Mesodermal cell (in vitro differentiated cells): ENCODE data around the gene DDHD1.
"Not testable (repeated sequence)": the region's sequence is repeated elsewhere in the genome, so short reads cannot be mapped to it uniquely, and the experiment has no call there.

ENCODE experiments used
- H3K27ac ChIP-seq: 2 replicates; pipeline ENCODE4 v1.7.0; 2013; ENCODE audit warnings: mild to moderate bottlenecking, low read depth, low read length, moderate library complexity; ENCODE audit not compliant: severe bottlenecking
- H3K36me3 ChIP-seq: 2 replicates; pipeline ENCODE4 v1.7.1; 2013; ENCODE audit warnings: mild to moderate bottlenecking, low read length, moderate library complexity; ENCODE audit not compliant: control insufficient read depth, insufficient read depth
- H3K4me1 ChIP-seq: one replicate; pipeline ENCODE4 v1.7.1; 2013; ENCODE audit warnings: mild to moderate bottlenecking, low read length; ENCODE audit not compliant: insufficient read depth, control insufficient read depth, poor library complexity, severe bottlenecking
- H3K4me3 ChIP-seq: 2 replicates; pipeline ENCODE4 v1.7.0; 2013; ENCODE audit warnings: low read length, control low read depth, mild to moderate bottlenecking; ENCODE audit not compliant: insufficient read depth, poor library complexity, severe bottlenecking; ENCODE audit errors: extremely low read depth
- H3K9me3 ChIP-seq: 2 replicates; pipeline ENCODE4 v1.7.1; 2013; ENCODE audit warnings: mild to moderate bottlenecking, low read length, moderate library complexity; ENCODE audit not compliant: control insufficient read depth
- WGBS, 2 experiments: methylation state at CpG; one replicate each; pipeline ENCODE4 v1.1.5; 2013; ENCODE audit warnings: missing lambda C conversion rate in 2 of 2; ENCODE audit not compliant: insufficient coverage in 2 of 2; 5-methylcytosine and 5-hydroxymethylcytosine counted together

The DDHD1 gene

GRCh38 chr14:53127832-53128231 is 25.3 kb downstream of the DDHD1 start:
- no peak overlapping the region for H3K4me3 ChIP-seq
- H3K9me3 ChIP-seq: no peaks in the 10 kb centered on the region
- no peaks in the 10 kb centered on the region for H3K4me1 ChIP-seq
- no peak overlapping the region for H3K27ac ChIP-seq
- WGBS, 2 experiments: 92 to 95% methylated on average over 3 to 7 of the region's 7 CpGs
- H3K36me3 ChIP-seq: no peaks in the 10 kb centered on the region

- Histone ChIP-seq H3K36me3 (no peaks in the 10 kb centered on the region), H3K27ac (no peak overlapping the region), H3K4me1 (no peaks in the 10 kb centered on the region), H3K4me3 (no peak overlapping the region), H3K9me3 (no peaks in the 10 kb centered on the region)
- WGBS, 2 experiments: 80% methylated on average over 1 of the region's 1 CpG; no CpG with 5 or more reads in 1 of the 2 experiments
Observed at GRCh38 chr14:53127151-53127550, 26.0 kb downstream of the DDHD1 start.

GRCh38 chr14:53126731-53127130 is 26.4 kb downstream of the DDHD1 start:
- Histone ChIP-seq H3K4me1 (no peaks in the 10 kb centered on the region), H3K9me3 (no peaks in the 10 kb centered on the region), H3K27ac (no peak overlapping the region), H3K36me3 (no peaks in the 10 kb centered on the region), H3K4me3 (no peak overlapping the region)
- 100% methylated on average over 2 of the region's 6 CpGs; no CpG with 5 or more reads in 1 of the 2 experiments for WGBS, 2 experiments

GRCh38 chr14:53124786-53125185 is 28.3 kb downstream of the DDHD1 start:
- Histone ChIP-seq H3K36me3 (no peaks in the 10 kb centered on the region), H3K4me1 (no peaks in the 10 kb centered on the region), H3K9me3 (peaks cover 5% of the 10 kb centered on the region), H3K4me3 (no peak overlapping the region), H3K27ac (no peak overlapping the region)
- WGBS, 2 experiments: 100% methylated on average over 1 of the region's 3 CpGs; no CpG with 5 or more reads in 1 of the 2 experiments

- not testable (repeated sequence) for H3K9me3 ChIP-seq, H3K4me1 ChIP-seq, H3K27ac ChIP-seq, H3K4me3 ChIP-seq, H3K36me3 ChIP-seq
- WGBS, 2 experiments: 100% methylated on average over 1 of the region's 2 CpGs
Observed at GRCh38 chr14:53121419-53121818, 31.7 kb downstream of the DDHD1 start.

- not testable (repeated sequence) for H3K36me3 ChIP-seq, H3K4me1 ChIP-seq, H3K4me3 ChIP-seq, H3K9me3 ChIP-seq, H3K27ac ChIP-seq
- 38 to 71% methylated on average over 2 to 4 of the region's 4 CpGs for WGBS, 2 experiments
Observed at GRCh38 chr14:53117479-53117878, 35.6 kb downstream of the DDHD1 start.

GRCh38 chr14:53113989-53114388 is 39.1 kb downstream of the DDHD1 start:
- no peak overlapping the region for H3K27ac ChIP-seq
- 95 to 96% methylated on average over 7 to 10 of the region's 10 CpGs for WGBS, 2 experiments
- H3K4me1 ChIP-seq: no peaks in the 10 kb centered on the region
- no peak overlapping the region for H3K4me3 ChIP-seq
- H3K36me3 ChIP-seq: no peaks in the 10 kb centered on the region
- H3K9me3 ChIP-seq: no peaks in the 10 kb centered on the region

- Histone ChIP-seq H3K4me1 (no peaks in the 10 kb centered on the region), H3K27ac (no peak overlapping the region), H3K4me3 (no peak overlapping the region), H3K36me3 (no peaks in the 10 kb centered on the region), H3K9me3 (peaks cover 6% of the 10 kb centered on the region)
- WGBS, 2 experiments: 100% methylated on average over 1 of the region's 1 CpG
Observed at GRCh38 chr14:53110096-53110495, 43.0 kb downstream of the DDHD1 start.

- Histone ChIP-seq H3K9me3 (peaks cover 6% of the 10 kb centered on the region), H3K36me3 (no peaks in the 10 kb centered on the region), H3K4me1 (no peaks in the 10 kb centered on the region), H3K4me3 (no peak overlapping the region), H3K27ac (no peak overlapping the region)
- 88 to 94% methylated on average over 2 of the region's 5 CpGs for WGBS, 2 experiments
Observed at GRCh38 chr14:53109105-53110041, 43.8 kb downstream of the DDHD1 start.

GRCh38 chr14:53108292-53109104 is 44.6 kb downstream of the DDHD1 start:
- H3K36me3 ChIP-seq: no peaks in the 10 kb centered on the region
- no peaks in the 10 kb centered on the region for H3K4me1 ChIP-seq
- no peak overlapping the region for H3K27ac ChIP-seq
- 95 to 96% methylated on average over 2 to 7 of the region's 10 CpGs for WGBS, 2 experiments
- H3K4me3 ChIP-seq: no peak overlapping the region
- H3K9me3 ChIP-seq: peaks cover 6% of the 10 kb centered on the region
